ENCODE results near the gene GULP1. TPM values are rescaled to one million over a fixed set of nuclear protein-coding genes. Genes with fewer than 3 reads are reported as not detected.

GULP1 gene
- total and polyA plus RNA-seq, 2 of the 4 experiments (the other 2 are of a cell fraction): 24.4 to 40.1 TPM

GRCh38 chr2:188383158-188383557 lies 91.5 kb downstream of the GULP1 start:
- no peak overlapping the region for H2AFZ ChIP-seq (replicated peaks; ENCODE audit: low read length, poor library complexity)
- no peak for TF ChIP-seq POLR2A (IDR thresholded peaks at IDR 0.05; ENCODE audit: low read depth, low read length)
- TF ChIP-seq RCOR1 (IDR thresholded peaks at IDR 0.05; ENCODE audit: insufficient replicate concordance, low read length): no peak
- TF ChIP-seq RFX5 (IDR thresholded peaks at IDR 0.05; ENCODE audit: low read depth, low read length): no peak
- H2AK9ac ChIP-seq (replicated peaks; ENCODE audit: low read depth, low read length, poor library complexity): no peak overlapping the region
- H4K8ac ChIP-seq (ENCODE audit: low read depth in 2 of 2, low read length in 2 of 2): no peak overlapping the region
- peak overlapping the region; percentile 5; the same call in 1 of the 2 replicates for H3K4me3 ChIP-seq (ENCODE audit: insufficient read depth, low read depth, low read length)
- H3K18ac ChIP-seq (ENCODE audit: low read depth, low read length): 0 out of 2 replicates have a peak overlapping the region, but pooled peaks have one; percentile 29
- no peak overlapping the region for H4K91ac ChIP-seq (ENCODE audit: insufficient read depth, low read depth, low read length)
- H3K27ac ChIP-seq (ENCODE audit: insufficient read depth, low read length): peak overlapping the region; percentile 52; the same call in 1 of the 2 replicates
- peak overlapping the region; percentile 88; the same call in 1 of the 2 replicates for H3K4me2 ChIP-seq (ENCODE audit: low read depth, low read length)
- H2AK5ac ChIP-seq (ENCODE audit: low read depth, low read length): no peak overlapping the region
- DNase-seq (peak; percentile 24), ATAC-seq (ENCODE audit: low read depth) (no peak)
- peak overlapping the region; percentile 86; the same call in 1 of the 2 replicates for H2BK120ac ChIP-seq (ENCODE audit: low read depth, low read length)
- H3K56ac ChIP-seq (ENCODE audit: extremely low read depth, insufficient read depth, low read length): no peak overlapping the region
- H2BK20ac ChIP-seq (ENCODE audit: low read depth, low read length): peak overlapping the region; percentile 29; the same call in 1 of the 2 replicates
- peaks cover 3% of the 10 kb centered on the region; the same call in 1 of the 2 replicates for H3K9me1 ChIP-seq (ENCODE audit: insufficient read depth, low read length)
- peak overlapping the region; percentile 94 for H2BK5ac ChIP-seq (ENCODE audit: low read depth, low read length, poor library complexity, severe bottlenecking)
- dilution Hi-C loops (cut with HindIII; ENCODE audit: low sequenced_read_pairs, unreplicated experiment): no loop called here
- peaks cover 9% of the 10 kb centered on the region for H3K9me3 ChIP-seq (ENCODE audit: control insufficient read depth, insufficient read depth, low read length)
- no peak overlapping the region for H3K14ac ChIP-seq (replicated peaks; ENCODE audit: low read depth, low read length)
- no peaks in the 10 kb centered on the region for H4K20me1 ChIP-seq (ENCODE audit: insufficient read depth, low read length)
- POLR2A ChIA-PET (ENCODE audit: unreplicated experiment): no interaction called here
- H3K9ac ChIP-seq (ENCODE audit: low read depth, low read length): no peak overlapping the region
- no peak overlapping the region for H2BK15ac ChIP-seq (ENCODE audit: low read depth, low read length)
- H3K36me3 ChIP-seq (ENCODE audit: control insufficient read depth, insufficient read depth, low read length): peaks cover 11% of the 10 kb centered on the region
- no peaks in the 10 kb centered on the region for H3K27me3 ChIP-seq (ENCODE audit: control insufficient read depth, insufficient read depth, low read length)
- no TSS peak for BruUV-seq (replicated peaks)
- in situ Hi-C loops (cut with MboI; ENCODE audit: low sequenced_read_pairs): no loop called here
- H3K23ac ChIP-seq (ENCODE audit: low read depth, low read length): no peak overlapping the region; the same call in 1 of the 2 replicates
- CTCF ChIA-PET: interaction anchor here (1.4 kb wide), 1 partner anchor 86 kb away, joined by 3 read pairs; no protein-coding TSS in a partner anchor
- peaks cover 13% of the 10 kb centered on the region for H3K4me1 ChIP-seq (ENCODE audit: control insufficient read depth, insufficient read depth, low read length)
- no CpG with 5 or more reads among the region's 1 CpG for WGBS, 2 experiments (ENCODE audit: extremely low coverage in 2 of 2, insufficient read length in 1 of 2)
- H4K5ac ChIP-seq (ENCODE audit: low read depth, low read length): 0 out of 2 replicates have a peak overlapping the region, but pooled peaks have one; percentile 68
- peaks cover 9 to 41% of the 10 kb centered on the region in 2 experiments; a peak in 3 of 4 replicates for H3K79me1 ChIP-seq (ENCODE audit: low read depth in 1 of 2, low read length in 2 of 2)
- intact Hi-C loops (cut with micrococcal nuclease): no loop called here
- H3K4ac ChIP-seq (ENCODE audit: low read depth, low read length): peak overlapping the region; percentile 95; the same call in 1 of the 2 replicates
